A673 (cell line): ENCODE data around the gene CDKAL1.

Source experiments
- CTCF ChIP-seq: fragments of 300-800, 200-600 bp; sonication (generic); conservative IDR thresholded peaks from 2 replicates; pipeline ENCODE4 v1.5.1; 2017; ENCODE audit warnings: low read depth, mild to moderate bottlenecking, antibody characterized with exemption, low read length, moderate library complexity, mixed read lengths
- EZH2 ChIP-seq: fragments of 200-600 bp; sonication (generic); IDR thresholded peaks from 2 replicates; pipeline ENCODE4 v1.6.1; 2017; ENCODE audit warnings: borderline replicate concordance, low read depth, mild to moderate bottlenecking, mixed read lengths, antibody characterized with exemption, low read length; ENCODE audit not compliant: poor library complexity, severe bottlenecking

- TF ChIP-seq CTCF (no peak), EZH2 (no peak)
These were observed 126.3 kb downstream of the CDKAL1 start for GRCh38 chr6:20660534-20660933.
